NCI-H226 (cell line): ENCODE results near the gene NR2F2.

Experiments used
- DNase-seq: peaks from one replicate; pipeline ENCODE4 v3.0.0-alpha.2; 2015

The NR2F2 gene

DNA sequence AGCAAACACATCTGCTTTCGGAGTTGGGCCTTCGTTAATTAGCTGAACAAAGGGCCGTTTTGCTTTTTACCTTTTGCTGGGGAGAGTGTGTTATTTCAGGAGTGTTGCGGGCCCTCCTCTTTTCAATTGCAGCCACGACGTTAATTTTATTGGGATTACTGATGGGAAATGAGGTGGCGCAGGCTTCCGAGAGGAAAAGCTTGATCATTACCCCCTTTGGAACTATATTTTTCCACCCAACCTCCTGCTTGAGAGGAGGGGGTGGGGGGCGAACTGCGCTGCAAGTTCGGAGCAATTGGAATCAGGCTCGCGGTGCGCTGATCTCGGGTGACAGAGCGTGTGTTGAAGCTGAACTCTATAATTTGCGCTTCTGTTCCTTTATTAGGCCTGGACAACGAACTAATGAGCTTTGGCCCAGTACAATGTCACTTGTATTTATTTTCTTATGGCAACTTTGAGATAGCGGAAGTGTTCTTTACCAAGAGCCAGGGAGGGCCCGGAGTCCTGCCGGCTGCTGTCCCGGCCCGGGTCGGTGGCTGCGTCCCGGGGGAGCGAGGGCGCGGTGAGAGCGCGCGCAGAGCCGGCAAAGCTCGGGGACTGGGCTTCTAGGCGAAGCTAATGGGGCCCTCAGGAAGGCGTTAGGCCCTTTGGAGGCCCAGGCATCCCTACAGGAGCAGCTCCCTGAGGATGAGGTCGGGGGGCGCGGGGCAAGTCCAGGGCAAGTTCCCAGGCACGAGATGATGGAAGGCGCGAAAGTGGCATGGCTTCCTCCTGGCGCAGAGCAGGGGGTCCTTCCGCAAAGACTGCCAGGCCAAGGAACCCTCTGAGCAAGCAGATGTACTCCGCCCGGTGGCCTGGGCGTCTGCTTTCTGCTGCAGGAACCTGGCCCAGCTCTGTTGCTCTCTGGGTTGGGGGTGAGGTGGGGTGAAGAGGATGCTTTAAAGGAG, 12.9 kb downstream of the NR2F2 start:
- no peak for DNase-seq

DNA sequence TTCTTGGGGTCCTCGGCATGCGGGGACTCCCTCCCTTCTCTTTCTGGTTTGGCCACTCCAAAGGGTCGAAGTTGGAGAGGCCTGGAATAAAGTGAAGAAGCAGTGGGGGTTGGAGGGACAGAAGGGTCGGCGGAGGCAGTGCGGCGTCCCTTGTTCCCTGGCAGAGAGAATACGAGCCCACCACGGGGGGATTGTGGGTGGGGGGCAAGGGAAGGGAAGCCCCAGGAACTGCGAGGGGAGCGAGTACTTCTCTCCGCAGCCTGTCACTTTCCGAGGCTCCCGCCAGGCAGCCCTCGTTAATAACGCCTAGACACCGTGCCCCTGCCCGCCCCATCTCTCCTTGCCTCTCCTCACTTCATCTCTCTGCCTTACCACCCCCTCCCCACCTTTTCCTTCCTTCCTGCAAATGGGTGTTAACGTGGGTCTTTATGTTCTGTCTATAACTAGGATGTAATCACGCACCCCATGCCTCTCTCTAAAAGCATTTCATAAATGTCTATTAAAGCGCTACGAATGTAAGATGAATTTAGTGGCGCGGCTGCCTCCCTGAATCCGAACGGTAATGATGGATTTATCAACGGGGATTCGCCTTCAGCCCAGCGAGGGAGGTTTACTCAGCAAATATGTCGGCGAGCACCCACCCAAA, 13.7 kb downstream of the NR2F2 start:
- DNase-seq, result no peak

DNA sequence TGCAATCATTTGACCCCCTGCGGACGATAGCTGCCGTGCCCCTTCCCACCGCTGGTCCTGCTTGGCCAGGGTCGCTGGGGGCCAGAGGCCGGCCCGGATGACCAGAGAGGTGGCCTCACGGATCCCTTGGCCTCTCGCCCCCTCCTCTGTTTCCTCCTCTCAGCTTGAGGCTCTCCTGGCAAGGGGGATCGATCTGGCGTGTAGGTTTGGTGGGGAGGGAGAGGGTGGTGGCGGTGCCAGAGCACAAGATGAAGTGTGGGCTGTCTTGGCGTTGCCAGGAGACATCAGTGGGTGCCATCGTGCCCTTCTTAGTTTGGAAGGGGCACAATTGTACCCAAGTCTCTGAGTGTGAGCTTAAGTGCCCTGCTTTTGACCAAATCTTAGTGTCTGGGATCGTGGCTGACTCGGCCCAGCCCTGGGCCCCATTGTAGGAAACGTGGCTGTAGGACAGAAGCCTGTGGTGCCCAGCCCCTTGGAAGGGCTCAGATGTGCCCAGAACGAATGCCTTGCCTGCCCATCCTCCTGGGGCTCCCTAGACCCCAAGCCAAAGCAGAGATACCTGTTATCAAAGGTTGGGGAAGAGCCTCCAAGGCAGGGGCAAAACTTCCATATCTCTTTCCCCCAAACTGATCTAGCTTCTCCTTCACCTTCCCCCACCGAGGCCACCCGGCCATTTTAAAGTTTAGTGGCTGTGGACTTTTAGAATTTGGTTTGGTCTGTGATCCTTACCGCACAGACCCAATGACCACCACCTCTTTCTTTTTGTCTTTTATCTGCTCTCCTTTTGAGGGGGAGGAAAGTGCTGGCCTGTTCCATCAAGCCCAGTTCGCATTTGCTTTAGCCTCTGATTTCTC, 14.4 kb downstream of the NR2F2 start:
- no peak for DNase-seq

DNA sequence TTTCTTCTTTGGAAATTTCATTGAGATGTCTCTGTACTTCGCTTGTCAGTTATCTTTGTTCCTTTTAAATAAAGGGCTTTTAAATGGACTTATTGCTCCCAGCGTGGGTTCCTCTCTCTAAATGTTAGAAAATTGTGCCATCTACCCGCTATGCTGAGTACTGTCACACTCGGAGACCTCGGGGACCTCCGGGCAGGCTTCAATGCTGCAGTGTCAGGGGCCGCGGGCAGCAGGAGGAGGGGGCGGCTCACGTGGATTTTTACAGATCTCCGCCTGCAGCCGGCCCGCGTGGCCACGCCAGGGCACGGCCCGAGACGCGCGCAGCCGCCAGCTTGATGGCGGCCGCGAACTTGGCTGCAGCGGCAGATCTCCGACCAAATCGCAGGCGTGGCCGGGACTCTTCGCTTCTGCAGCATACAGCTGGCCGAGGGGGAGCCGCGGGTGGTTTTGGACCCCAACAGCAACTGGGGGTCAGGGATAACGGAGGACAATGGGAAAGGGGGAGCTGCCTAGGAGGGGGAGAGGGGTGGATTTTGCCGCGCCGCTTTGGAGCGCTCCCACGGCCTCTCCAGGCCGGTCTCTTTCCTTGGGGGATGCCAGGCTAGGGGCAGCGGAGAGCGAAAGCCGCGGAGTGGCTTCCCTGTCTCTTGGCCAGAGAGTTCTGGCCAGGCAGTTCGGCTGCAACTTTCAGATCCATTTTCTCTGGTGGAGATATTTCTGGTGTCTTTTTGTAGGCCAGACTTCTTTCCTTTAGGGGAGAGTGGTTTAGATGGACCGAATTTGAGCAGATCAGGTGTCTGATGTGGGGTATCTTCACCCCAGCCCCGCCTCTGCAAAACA, 15.3 kb downstream of the NR2F2 start:
- DNase-seq, result no peak

GRCh38 chr15:96346409-96346970, 16.0 kb downstream of the NR2F2 start:
- no peak for DNase-seq

DNA sequence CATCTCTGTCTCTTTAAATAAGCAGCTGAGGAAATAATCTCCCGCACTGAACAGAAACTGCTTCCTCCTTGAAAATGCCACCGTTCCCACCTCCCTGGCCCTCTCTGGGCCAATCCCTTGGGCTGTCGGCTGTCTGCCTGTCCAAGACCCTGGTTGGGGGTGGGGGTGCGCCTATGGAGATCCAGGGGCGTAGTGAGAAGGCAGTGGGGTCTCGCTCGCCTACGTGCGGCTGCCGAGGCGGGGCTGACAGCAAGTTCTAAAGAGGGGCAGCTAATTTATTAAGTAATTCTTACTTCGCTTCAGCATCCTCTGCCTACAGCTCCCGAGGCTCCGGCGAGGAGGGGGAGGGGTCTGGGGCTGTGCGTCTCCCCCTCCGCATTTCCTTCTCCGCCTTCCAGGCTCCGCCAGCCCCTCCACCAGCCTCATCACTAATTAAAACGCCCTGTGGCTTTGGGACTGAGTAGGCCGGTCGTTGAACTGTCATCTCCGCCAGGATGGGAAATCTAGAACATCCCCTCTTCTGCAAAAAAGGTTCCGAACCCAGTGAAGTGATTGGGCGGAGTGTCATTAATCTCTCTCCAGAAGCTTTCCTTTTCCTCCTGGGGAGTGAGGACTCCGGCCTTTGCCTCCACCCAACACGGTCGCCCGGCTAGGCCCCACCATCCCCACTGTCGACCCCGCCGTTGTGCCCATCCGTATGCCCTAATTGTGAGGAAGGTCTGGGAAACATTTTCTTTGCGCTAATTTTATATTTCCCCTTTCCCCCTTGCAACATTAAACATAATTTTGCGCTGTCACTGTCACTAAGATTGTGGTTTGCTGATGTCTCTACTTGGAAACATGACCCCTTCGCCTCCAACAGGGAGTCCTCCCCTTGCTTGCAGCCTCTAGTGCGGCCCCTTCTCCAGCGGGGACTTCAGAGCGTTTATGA, 16.9 kb downstream of the NR2F2 start:
- no peak for DNase-seq

GRCh38 chr15:96348112-96349027, 17.9 kb downstream of the NR2F2 start:
- DNase-seq, result no peak

GRCh38 chr15:96349034-96349856, 18.7 kb downstream of the NR2F2 start:
- DNase-seq, result no peak

- DNase-seq, result no peak
Observed at GRCh38 chr15:96349857-96350720, 19.6 kb downstream of the NR2F2 start.

- no peak for DNase-seq
Observed at GRCh38 chr15:96350934-96351724, 20.6 kb downstream of the NR2F2 start.

DNA sequence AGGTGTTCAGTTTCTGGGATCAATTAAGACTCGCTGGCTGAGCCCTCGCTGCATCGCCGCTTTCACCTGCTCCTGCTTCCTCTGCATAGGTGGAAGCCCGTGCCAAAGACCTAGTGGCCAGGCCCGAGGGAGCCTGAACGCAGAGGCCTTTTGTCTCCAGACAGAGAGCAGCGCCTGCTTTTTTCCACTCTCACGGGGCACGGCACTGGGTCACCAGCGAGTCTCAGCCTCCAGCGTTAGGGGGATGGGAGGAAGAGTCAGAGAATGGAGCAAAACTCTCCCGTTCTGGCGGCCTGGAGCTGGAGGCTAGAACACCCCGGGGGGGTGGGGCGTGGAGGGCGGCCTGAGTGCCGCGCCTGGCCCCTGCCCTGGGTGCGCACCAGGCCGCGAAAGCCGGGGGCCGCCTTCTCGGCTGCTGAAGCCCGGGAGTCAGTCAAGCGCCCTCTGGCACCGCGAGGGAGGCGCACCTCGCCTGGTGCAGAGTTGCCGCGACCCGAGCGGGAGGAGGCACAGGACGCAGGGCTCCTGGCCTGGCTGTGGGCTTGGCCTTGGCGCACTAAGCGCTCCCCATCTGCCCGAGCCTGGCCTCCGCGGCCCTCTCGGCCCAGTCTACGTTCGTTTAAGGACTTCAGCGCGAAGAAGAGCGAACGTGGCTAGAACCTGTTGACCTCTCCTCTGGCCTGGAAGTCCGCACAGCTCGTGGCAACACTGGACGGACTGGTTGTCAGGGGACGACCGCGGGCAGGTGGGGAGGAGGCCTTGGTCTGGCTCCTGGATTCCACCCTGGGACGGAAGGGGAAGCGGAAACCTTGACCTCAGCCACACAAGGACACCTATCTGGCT, 21.5 kb downstream of the NR2F2 start:
- no peak for DNase-seq

DNA sequence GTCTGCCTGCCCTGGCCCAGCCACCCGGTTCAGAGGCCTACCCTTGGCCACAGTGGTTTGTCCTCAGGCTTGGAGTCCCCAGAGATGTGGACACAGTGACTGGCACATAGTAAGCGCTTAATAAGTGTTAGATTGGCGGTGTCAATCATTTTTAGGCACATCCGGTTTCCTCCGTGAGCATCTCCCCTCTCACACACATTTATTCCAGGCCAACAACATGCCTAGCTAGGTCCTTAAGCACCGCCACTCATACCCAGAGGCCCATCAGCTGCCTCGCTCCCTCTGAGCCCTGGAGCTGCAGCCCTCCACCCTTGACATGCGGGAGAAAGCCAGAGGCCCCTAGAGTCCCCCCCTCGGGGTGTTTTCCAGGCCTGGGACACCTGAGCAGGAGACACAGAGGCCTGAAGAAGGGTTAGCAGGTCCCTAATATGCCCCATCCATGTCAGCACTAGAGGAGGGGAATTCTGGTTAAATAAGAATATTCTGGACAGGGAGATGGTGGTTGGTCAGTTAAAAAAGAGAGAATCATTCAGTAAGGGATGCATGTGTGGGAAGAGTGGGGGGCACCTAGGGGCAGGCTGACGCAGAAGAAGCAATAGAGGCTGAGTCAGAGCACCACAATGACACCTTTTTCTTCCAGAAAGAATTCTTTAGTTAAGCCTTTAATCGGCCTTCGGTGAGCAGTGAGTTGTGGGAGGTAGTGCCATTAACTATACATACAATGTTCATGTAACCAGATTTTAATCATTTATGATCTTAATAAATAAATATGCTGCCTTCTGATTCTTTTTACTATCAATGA, 22.3 kb downstream of the NR2F2 start:
- no peak for DNase-seq

- no peak for DNase-seq
Observed at GRCh38 chr15:96353416-96353929, 23.0 kb downstream of the NR2F2 start.

DNA sequence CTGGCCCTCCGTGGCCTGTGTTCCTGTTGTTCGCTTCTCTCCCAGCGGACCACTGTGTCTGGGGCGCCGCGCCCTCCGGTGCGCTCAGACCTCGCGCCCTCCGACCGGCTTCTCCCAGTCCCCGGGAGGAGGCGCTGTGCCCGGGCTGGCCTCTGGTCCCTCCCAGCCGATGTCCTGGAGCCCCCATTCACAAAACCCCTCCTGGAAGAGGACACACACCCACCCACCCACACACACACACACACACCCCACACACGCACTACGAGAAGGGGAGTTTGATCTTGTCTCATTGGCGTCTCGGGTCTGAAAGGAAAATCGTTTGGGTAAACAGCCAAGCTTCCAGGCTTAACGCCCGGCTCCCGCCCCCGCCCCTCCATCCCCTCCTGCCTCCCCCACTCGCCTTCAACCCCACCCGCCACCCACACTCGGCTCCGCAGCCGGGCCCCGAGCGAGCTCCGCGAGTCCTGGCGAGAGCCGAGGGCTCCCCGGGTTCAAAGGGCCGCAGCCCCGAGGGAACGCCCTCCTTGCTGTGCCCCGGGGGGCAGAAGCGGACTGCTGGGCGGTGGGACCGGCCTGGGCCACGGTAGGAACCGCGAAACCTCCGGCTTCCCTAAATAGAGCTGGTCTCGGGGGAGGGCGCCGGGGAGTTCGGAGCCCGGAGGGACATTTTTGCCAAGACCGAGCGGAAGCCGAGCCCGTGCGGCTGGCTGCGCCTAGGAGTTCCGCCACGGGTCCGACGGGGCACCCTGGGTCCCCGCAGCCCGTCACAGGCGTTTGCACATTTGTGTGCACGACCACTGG, 23.6 kb downstream of the NR2F2 start:
- no peak for DNase-seq
